CD4-positive, alpha-beta T cell treated with Interleukin-15 for 4 hours (primary cell): ENCODE results near the gene PANK1.

Experiments used
- DNase-seq: peaks from one replicate; pipeline ENCODE4 v3.0.0-alpha.2; 2020; ENCODE audit warnings: low spot score

PANK1 gene

GRCh38 chr10:89644967-89645741 is at the start of gene PANK1:
Gene PANK1 (minus strand): TSS chr10:89645242. CDS start chr10:89644891, 351 bp downstream.
- DNase-seq, result peak; percentile 56

- DNase-seq, result no peak
Measured at GRCh38 chr10:89693176-89693575, 48.1 kb upstream of the PANK1 start.

- DNase-seq, result no peak
Measured at GRCh38 chr10:89692416-89692815, 47.4 kb upstream of the PANK1 start.

GRCh38 chr10:89690027-89690426 is 45.0 kb upstream of the PANK1 start:
- DNase-seq, result no peak

- no peak for DNase-seq
Measured at GRCh38 chr10:89685936-89686335, 40.9 kb upstream of the PANK1 start.

GRCh38 chr10:89684604-89685003 is 39.6 kb upstream of the PANK1 start:
- no peak for DNase-seq

- DNase-seq, result no peak
Measured at GRCh38 chr10:89683883-89684282, 38.8 kb upstream of the PANK1 start.

- no peak for DNase-seq
Measured at GRCh38 chr10:89679986-89680385, 34.9 kb upstream of the PANK1 start.

GRCh38 chr10:89677341-89677740 is 32.3 kb upstream of the PANK1 start:
- DNase-seq, result no peak

- DNase-seq, result no peak
Measured at GRCh38 chr10:89670926-89671325, 25.9 kb upstream of the PANK1 start.

- no peak for DNase-seq
Measured at GRCh38 chr10:89669985-89670384, 24.9 kb upstream of the PANK1 start.

GRCh38 chr10:89668386-89669071 is 23.5 kb upstream of the PANK1 start:
- DNase-seq, result no peak

GRCh38 chr10:89666138-89666537 is 21.1 kb upstream of the PANK1 start:
- DNase-seq, result no peak

- DNase-seq, result no peak
Measured at GRCh38 chr10:89665302-89665701, 20.3 kb upstream of the PANK1 start.

- DNase-seq, result no peak
Measured at GRCh38 chr10:89664203-89664602, 19.2 kb upstream of the PANK1 start.

GRCh38 chr10:89663144-89663543 is 18.1 kb upstream of the PANK1 start:
- DNase-seq, result no peak

GRCh38 chr10:89662596-89662995 is 17.6 kb upstream of the PANK1 start:
- DNase-seq, result no peak

- DNase-seq, result no peak
Measured at GRCh38 chr10:89659143-89660131, 14.4 kb upstream of the PANK1 start.

- no peak for DNase-seq
Measured at GRCh38 chr10:89657302-89657701, 12.3 kb upstream of the PANK1 start.

GRCh38 chr10:89655722-89656121 is 10.7 kb upstream of the PANK1 start:
- DNase-seq, result no peak

- DNase-seq, result no peak
Measured at GRCh38 chr10:89653410-89653869, 8.4 kb upstream of the PANK1 start.

GRCh38 chr10:89652806-89653370 is 7.8 kb upstream of the PANK1 start:
- DNase-seq, result no peak
